Hepatocyte (in vitro differentiated cells): ENCODE results near the gene TTC9B. TPM values are rescaled to one million over a fixed set of nuclear protein-coding genes. Genes with fewer than 3 reads are reported as not detected.

Experiments
- DNase-seq: peaks from one replicate; pipeline ENCODE4 v3.0.0-alpha.2; 2016; ENCODE audit warnings: low spot score
- H2AFZ ChIP-seq: fragments of 200-600 bp; sonication (generic); 2 replicates; pipeline ENCODE4 v1.6.0; 2016; ENCODE audit warnings: antibody characterized with exemption, mild to moderate bottlenecking
- H3K27ac ChIP-seq: fragments of 200-600 bp; sonication (generic); 2 replicates; pipeline ENCODE4 v1.5.1; 2016; ENCODE audit warnings: mild to moderate bottlenecking
- H3K27me3 ChIP-seq: fragments of 200-600 bp; sonication (generic); 2 replicates; pipeline ENCODE4 v1.6.1; 2016
- H3K36me3 ChIP-seq: fragments of 200-600 bp; sonication (generic); replicated peaks from 2 replicates; pipeline ENCODE4 v1.5.1; 2016; ENCODE audit warnings: low read depth; ENCODE audit not compliant: insufficient read depth
- H3K4me1 ChIP-seq: fragments of 200-600 bp; sonication (generic); 2 replicates; pipeline ENCODE4 v1.5.1; 2016; ENCODE audit warnings: mild to moderate bottlenecking, moderate library complexity; ENCODE audit not compliant: insufficient read depth
- H3K4me2 ChIP-seq: fragments of 200-600 bp; sonication (generic); 2 replicates; pipeline ENCODE4 v1.6.0; 2016
- H3K4me3 ChIP-seq: fragments of 200-600 bp; sonication (generic); 2 replicates; pipeline ENCODE4 v1.5.1; 2016; ENCODE audit warnings: mild to moderate bottlenecking
- H3K79me2 ChIP-seq: fragments of 200-600 bp; sonication (generic); 2 replicates; pipeline ENCODE4 v1.6.0; 2017; ENCODE audit warnings: mild to moderate bottlenecking
- H3K9me2 ChIP-seq: fragments of 200-600 bp; sonication (generic); replicated peaks from 2 replicates; pipeline ENCODE4 v1.6.0; 2017; ENCODE audit warnings: mild to moderate bottlenecking; ENCODE audit not compliant: insufficient read depth
- H3K9me3 ChIP-seq: fragments of 200-600 bp; sonication (generic); 2 replicates; pipeline ENCODE4 v1.5.1; 2016; ENCODE audit warnings: low read depth, mild to moderate bottlenecking
- H4K20me1 ChIP-seq: fragments of 200-600 bp; sonication (generic); 2 replicates; pipeline ENCODE4 v1.6.0; 2016; ENCODE audit warnings: mild to moderate bottlenecking; ENCODE audit not compliant: insufficient read depth, poor library complexity, severe bottlenecking
- CTCF ChIP-seq: fragments of 200-600 bp; sonication (generic); IDR thresholded peaks from 2 replicates; pipeline ENCODE4 v1.5.1; 2016; ENCODE audit warnings: antibody characterized with exemption, mild to moderate bottlenecking; ENCODE audit not compliant: poor library complexity
- EZH2 ChIP-seq: fragments of 200-600 bp; sonication (generic); IDR thresholded peaks from 2 replicates; pipeline ENCODE4 v1.6.1; 2016; ENCODE audit warnings: antibody characterized with exemption, mild to moderate bottlenecking, borderline replicate concordance
- EZH2phosphoT487 ChIP-seq: fragments of 200-600 bp; sonication (generic); IDR thresholded peaks from one replicate; pipeline ENCODE4 v1.6.1; 2018; ENCODE audit warnings: antibody characterized with exemption, mild to moderate bottlenecking, low read depth, moderate library complexity; ENCODE audit not compliant: unreplicated experiment, severe bottlenecking
- WGBS: methylation state at CpG from one replicate; pipeline ENCODE4 v1.1.6; 2016; ENCODE audit warnings: low lambda C conversion rate; ENCODE audit errors: missing lambda C conversion rate; 5-methylcytosine and 5-hydroxymethylcytosine counted together
- polyA plus RNA-seq: library from polyadenylated mRNA; unstranded; fragments of >200 nt; fragmentation: Nextera tagmentation; extraction: Ambion mirVana; gene quantifications from 2 replicates; pipeline ENCODE4 v1.2.1, GENCODE V29; 2016
- total RNA-seq: library from RNA; depleted of rRNA; stranded (reverse); fragments of >200 nt; gene quantifications from 2 replicates; pipeline ENCODE4 v1.2.3, GENCODE V29; 2014

Gene TTC9B
- total and polyA plus RNA-seq, 2 experiments from 2014 or later: 0.21 TPM; not detected in 1

DNA sequence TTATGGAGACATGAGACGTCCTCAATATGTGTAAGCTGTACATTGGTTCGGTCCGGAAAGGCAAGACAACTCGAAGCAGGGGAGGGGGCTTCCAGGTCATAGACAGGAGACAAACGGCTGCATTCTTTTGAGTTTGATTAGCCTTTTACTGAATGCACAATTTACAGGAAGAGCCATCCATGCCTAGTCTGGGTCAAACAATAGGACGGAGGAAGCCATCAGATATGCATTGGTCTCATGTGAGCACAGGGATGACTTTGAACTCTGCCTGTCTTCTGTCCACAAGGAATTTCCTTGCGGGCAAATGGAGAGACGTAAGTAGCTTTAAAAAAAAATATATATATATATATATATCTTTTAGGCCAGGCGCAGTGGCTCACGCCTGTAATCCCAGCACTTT, 10.2 kb upstream of the TTC9B start:
- no peaks in the 10 kb centered on the region for H3K36me3 ChIP-seq
- H3K9me3 ChIP-seq: no peaks in the 10 kb centered on the region
- H3K4me2 ChIP-seq: no peak overlapping the region
- H2AFZ ChIP-seq: no peak overlapping the region
- no peaks in the 10 kb centered on the region for H3K9me2 ChIP-seq
- H3K4me1 ChIP-seq: peaks cover 10% of the 10 kb centered on the region
- DNase-seq: no peak
- H3K79me2 ChIP-seq: no peaks in the 10 kb centered on the region
- H3K27me3 ChIP-seq: peaks cover 5% of the 10 kb centered on the region
- no peak overlapping the region for H3K4me3 ChIP-seq
- no peaks in the 10 kb centered on the region for H4K20me1 ChIP-seq
- WGBS: 69% methylated on average over 10 of the region's 10 CpGs
- H3K27ac ChIP-seq: no peak overlapping the region
- TF ChIP-seq EZH2phosphoT487 (no peak), CTCF (no peak), EZH2 (no peak)

GRCh38 chr19:40225440-40226305, 7.5 kb upstream of the TTC9B start:
- no peaks in the 10 kb centered on the region for H3K9me2 ChIP-seq
- H3K4me1 ChIP-seq: no peaks in the 10 kb centered on the region
- peaks cover 9% of the 10 kb centered on the region for H3K27me3 ChIP-seq
- H3K4me2 ChIP-seq: peak overlapping the region; percentile 69
- TF ChIP-seq EZH2: no peak
- no peak for TF ChIP-seq CTCF
- no peak for TF ChIP-seq EZH2phosphoT487
- H3K4me3 ChIP-seq: no peak overlapping the region
- H4K20me1 ChIP-seq: no peaks in the 10 kb centered on the region
- H3K27ac ChIP-seq: no peak overlapping the region
- no peaks in the 10 kb centered on the region for H3K36me3 ChIP-seq
- no peak for DNase-seq
- 59% methylated on average over 21 of the region's 21 CpGs for WGBS
- no peaks in the 10 kb centered on the region for H3K79me2 ChIP-seq
- no peaks in the 10 kb centered on the region for H3K9me3 ChIP-seq
- H2AFZ ChIP-seq: no peak overlapping the region

DNA sequence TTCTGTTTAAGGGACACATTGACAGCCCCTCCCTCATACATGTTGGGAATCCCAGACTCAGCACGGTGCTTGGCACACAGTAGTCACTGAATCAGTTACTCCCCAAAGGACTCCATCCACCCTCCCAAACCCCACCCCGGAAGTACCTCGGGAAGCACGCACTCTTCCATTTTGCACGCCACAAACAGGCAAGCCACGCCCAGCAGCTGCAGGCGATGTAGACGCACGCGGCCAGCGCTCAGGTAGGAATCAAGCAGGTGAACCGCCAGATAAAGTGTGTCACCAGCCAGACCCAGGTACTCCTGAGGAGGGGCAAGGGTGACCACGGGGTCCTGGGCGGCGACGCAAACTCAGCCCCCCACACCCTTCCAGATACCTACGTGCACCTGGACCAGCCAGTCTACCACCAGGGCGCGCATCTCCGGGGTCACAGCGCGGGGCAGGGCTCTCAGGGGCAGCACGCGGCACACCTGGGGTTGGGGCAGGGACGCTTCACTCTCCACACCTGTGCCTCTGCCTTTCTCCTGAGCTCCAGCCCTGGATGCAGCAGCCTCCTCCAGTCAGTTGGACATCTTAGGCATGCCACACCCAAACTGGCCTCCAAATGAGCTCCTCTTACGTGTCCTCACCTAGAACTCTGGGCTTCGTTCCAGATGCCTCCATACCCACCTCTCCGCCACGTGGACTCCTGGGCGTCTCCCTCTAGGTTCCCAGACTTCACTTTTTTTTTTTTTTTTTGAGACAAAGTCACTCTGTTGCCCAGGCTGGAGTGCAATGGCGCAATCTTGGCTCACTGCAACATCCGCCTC, 6.4 kb upstream of the TTC9B start:
- H3K27ac ChIP-seq: no peak overlapping the region
- no peaks in the 10 kb centered on the region for H3K36me3 ChIP-seq
- no peak overlapping the region for H3K4me3 ChIP-seq
- no peaks in the 10 kb centered on the region for H3K79me2 ChIP-seq
- no peaks in the 10 kb centered on the region for H4K20me1 ChIP-seq
- H3K9me3 ChIP-seq: no peaks in the 10 kb centered on the region
- H3K9me2 ChIP-seq: no peaks in the 10 kb centered on the region
- WGBS: 94% methylated on average over 30 of the region's 32 CpGs
- H2AFZ ChIP-seq: no peak overlapping the region
- H3K4me1 ChIP-seq: no peaks in the 10 kb centered on the region
- no peak overlapping the region for H3K4me2 ChIP-seq
- peaks cover 19% of the 10 kb centered on the region for H3K27me3 ChIP-seq
- TF ChIP-seq CTCF (no peak), EZH2phosphoT487 (no peak), EZH2 (no peak)
- DNase-seq: no peak
